GM19397 (cell line): Measurements from ENCODE around the gene PEX12.
"Not testable (repeated sequence)": the region's sequence is repeated elsewhere in the genome, so short reads cannot be mapped to it uniquely, and the experiment has no call there.

Source experiments
- ATAC-seq: cut with Tn5 transposase; IDR thresholded peaks from one replicate; pipeline ENCODE4 v1.9.1; 2021; ENCODE audit warnings: mild to moderate bottlenecking, moderate library complexity; ENCODE audit not compliant: unreplicated experiment

PEX12 gene

GRCh38 chr17:35578197-35578928 lies at the start of gene PEX12:
Gene PEX12 (minus strand): TSS chr17:35578571. CDS start chr17:35578021, 550 bp downstream.
- ATAC-seq, result peak; percentile 94

- no peak for ATAC-seq
These were observed 49.0 kb upstream of the PEX12 start for GRCh38 chr17:35627417-35627816.

- no peak for ATAC-seq
These were observed 43.4 kb upstream of the PEX12 start for GRCh38 chr17:35621768-35622167.

- no peak for ATAC-seq
These were observed 40.3 kb upstream of the PEX12 start for GRCh38 chr17:35618628-35619027.

GRCh38 chr17:35617505-35617904 lies 39.1 kb upstream of the PEX12 start:
- ATAC-seq, result no peak

- ATAC-seq, result no peak
These were observed 38.2 kb upstream of the PEX12 start for GRCh38 chr17:35616536-35616935.

- ATAC-seq, result no peak
These were observed 36.4 kb upstream of the PEX12 start for GRCh38 chr17:35614810-35615209.

GRCh38 chr17:35612924-35613521 lies 34.7 kb upstream of the PEX12 start:
- no peak for ATAC-seq

DNA sequence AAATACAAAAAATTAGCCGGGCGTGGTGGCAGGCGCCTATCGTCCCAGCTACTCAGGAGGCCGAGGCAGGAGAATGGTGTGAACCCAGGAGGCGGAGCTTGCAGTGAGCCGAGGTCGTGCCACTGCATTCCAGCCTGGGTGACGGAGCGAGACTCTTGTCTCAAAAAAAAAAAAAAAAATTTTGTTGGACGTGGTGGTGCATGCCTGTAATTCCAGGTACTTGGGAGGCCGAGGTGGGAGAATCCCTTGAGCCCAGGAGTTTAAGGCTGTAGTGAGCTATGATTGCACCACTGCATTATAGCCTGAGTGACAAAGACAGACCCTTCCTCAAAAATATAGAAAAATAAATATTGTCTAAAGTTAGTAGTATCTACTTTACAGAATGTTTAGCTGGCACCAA lies 32.4 kb upstream of the PEX12 start:
- ATAC-seq, result not testable (repeated sequence)

DNA sequence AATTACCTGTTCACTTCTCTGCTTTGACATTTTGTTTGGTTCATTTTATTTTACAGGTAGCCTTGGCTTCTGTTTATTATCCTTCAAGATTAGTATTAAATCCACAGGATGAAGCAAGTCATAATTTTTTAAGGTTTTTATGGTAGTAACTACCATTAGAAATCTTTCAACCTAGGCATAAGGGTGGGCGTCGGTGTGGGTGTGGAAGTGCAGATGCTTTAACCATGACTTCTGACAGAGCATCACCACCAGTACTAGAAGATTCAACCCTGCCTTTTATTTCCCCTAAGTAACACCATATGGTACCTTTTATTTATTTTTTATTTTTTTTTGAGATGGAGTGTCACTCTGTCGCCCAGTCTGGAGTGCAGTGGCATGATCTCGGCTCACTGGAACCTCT lies 31.5 kb upstream of the PEX12 start:
- no peak for ATAC-seq

GRCh38 chr17:35607239-35607847 lies 29.0 kb upstream of the PEX12 start:
- ATAC-seq, result no peak

DNA sequence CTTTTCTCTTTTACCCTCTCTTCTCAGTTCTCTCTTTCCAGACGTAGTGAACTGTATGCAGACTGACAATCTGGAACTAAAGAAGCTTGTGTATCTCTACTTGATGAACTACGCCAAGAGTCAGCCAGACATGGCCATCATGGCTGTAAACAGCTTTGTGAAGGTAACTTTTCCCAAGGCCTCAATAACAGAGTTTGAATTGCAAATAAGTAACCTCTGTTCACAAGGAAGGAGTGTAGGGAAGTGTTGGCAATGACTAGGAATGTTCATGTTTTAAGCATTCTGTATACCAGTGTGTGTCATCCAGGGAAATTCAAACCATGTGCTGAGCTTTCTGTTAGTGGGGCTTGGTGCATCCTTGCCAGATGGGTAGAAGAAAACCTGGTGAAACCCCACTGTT lies 27.3 kb upstream of the PEX12 start:
- no peak for ATAC-seq

DNA sequence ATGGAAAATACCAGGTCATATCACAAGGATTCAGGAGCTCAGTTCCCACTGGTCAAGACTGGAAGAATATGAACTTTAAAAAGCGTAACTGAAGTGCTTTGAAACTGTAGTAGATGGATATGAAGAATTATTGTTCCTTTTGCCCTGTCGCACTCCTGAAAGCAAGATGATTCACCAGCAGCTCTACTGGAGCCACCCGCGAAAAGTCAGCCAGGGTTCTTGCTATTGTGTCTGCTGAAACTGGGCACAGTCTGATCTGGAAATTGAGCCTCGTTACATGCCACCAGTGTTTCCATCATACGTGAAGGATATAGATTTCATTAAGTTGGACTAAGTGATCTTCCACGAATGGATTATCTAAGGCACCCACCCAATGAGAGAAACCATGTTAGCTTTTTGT lies 25.3 kb upstream of the PEX12 start:
- ATAC-seq, result no peak

GRCh38 chr17:35597604-35598003 lies 19.2 kb upstream of the PEX12 start:
- ATAC-seq, result no peak

GRCh38 chr17:35596530-35597233 lies 18.3 kb upstream of the PEX12 start:
- no peak for ATAC-seq

GRCh38 chr17:35596072-35596471 lies 17.7 kb upstream of the PEX12 start:
- ATAC-seq, result no peak

DNA sequence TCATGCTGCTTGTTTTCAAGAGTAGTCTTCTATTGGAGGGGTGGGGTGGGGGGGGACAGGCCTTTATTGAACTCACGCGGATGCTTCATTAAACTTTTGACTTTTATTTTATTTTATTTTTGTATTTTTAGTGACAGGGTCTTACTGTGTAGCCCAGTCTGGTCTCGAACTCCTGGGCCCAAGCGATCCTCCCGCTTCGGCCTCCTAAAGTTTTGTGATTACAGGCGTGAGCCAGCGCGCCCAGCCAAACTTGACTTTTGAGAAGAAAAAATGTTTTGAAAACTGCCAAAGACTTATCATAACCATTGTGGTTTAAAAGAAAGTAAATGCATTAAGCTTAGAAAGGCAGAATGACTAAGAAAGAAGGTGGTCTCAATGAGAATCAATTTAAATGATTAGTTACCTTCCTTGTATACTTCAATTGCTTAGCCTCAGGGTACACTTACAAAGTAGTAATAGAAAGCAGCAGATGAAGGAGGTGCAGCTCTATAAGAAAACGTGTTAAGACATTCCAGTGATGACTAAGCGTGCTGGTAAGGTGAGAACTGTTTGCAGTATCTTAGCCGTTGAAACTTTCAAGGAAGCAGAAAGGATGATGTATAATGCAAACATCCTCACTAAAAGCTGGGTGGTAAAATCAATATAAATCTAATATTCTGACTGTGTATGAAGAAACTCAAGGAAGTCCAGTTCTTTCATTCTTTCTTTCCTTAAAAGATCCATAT lies 10.0 kb upstream of the PEX12 start:
- ATAC-seq, result no peak

DNA sequence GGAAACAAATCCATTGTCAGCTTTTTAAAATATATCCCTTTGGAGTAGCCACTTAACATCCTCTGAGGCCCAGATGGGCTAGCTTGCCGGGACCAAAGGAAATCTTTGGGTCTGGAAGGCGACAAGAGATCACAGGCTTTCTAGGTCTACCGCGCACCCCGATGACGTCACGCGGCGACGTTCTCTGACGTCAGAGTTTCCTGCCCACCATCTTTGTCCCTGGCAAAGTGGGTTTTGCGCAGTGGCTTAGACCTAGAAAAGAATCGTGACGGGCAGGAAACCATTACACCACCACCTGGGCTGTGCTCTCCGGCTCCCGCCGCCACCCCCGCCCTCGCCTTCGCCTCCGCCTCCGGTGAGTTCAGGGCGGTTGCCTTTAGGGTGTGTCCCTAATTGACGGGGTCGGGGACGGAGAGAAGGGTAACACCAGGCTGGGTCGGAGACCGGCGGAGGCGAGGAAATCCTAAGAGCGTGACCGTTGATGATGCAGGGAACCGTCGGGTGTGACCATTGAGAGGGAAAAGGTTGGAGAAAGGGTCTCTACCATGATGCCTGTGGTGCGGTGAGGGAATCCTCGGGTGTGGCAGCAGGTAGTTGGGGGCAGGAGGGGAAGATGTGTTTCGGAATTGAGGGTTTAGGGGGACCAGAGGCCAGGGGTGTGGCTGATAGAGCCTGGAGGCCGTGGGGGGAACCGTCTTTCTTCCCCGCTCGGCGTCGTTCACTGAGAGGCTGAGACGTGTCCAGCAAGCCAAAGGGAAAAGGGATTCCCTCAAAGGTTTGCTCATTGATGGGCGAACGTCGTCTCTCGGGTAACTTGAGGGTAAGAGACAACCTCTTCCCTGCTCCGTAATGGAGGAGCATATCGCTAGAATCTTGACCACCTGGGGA lies 8.9 kb upstream of the PEX12 start, which contains the start of gene AP2B1:
Gene AP2B1, plus strand, starts transcription at position 249 of the 888 bp plus-strand sequence. CDS start 6,709 bp downstream, outside the sequence.
- peak; percentile 94 for ATAC-seq

DNA sequence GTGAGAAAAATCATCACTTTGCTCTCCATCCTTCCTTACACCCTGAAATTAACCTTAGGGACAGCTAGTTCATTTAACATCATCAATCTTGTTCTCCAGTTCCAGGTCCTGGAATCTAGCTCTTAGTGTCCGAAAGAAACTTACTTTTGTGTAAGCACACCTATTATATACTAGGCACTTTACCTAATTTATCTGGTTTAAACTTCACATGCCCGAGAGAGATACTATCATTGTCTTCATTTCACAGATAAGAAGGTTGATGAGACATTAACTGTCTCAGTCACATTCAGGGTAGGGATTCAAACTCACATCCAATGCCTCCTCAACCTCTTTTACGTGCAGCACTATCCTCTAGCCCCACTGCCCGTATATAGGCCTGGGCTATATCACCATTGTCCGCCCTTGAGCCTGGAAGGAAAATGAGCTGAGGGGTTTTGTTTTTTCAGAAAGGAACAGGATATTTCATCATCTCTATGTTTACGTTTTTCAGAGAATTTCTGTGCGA lies 8.2 kb upstream of the PEX12 start:
- ATAC-seq, result no peak

GRCh38 chr17:35584061-35584460 lies 5.7 kb upstream of the PEX12 start:
- ATAC-seq, result no peak
